Measurements from ENCODE around the gene ATP11A. TPM values are rescaled to one million over a fixed set of nuclear protein-coding genes. Genes with fewer than 3 reads are reported as not detected.

The ATP11A gene
- total RNA-seq, 2 donors from 2014 or later, result 122 to 140 TPM

DNA sequence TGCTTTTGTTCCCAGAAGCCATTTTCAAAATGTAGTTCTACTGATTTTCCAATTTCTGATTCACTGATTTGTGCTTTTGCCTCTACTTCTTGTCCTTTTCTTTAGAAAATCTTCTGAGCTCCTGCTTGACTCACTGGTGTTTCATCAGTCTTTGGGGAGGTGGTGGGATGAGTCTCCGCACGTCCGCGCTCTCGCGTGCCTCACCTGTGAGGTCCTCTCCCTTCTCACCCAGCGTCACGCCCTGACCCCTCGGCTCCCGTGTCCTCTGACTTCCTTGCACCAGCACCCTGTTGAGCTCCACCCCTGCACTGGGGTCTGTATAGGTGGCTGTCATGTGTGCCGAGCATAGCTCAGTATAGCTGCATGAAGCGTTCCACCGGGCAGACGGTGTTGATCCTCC, 226.5 kb downstream of the ATP11A start:
- Histone ChIP-seq H3K4me1 (ENCODE audit: control insufficient read depth, insufficient read depth, low read length) (no peaks in the 10 kb centered on the region), H3K9me3 (ENCODE audit: control insufficient read depth, low read length) (no peaks in the 10 kb centered on the region), H3K27ac (ENCODE audit: low read depth, low read length) (no peak overlapping the region), H3K9ac (ENCODE audit: extremely low read depth, low read length, poor library complexity, severe bottlenecking) (no peak overlapping the region), H3K4me3 (ENCODE audit: low read length) (no peak overlapping the region), H3K36me3 (ENCODE audit: control insufficient read depth, insufficient read depth, low read length) (no peaks in the 10 kb centered on the region), H3K27me3 (ENCODE audit: control insufficient read depth, insufficient read depth, low read length, poor library complexity, severe bottlenecking) (no peaks in the 10 kb centered on the region)
- H3K27ac Mint-ChIP-seq, result no peak overlapping the region
- no peak for DNase-seq
- TF ChIP-seq, protein P1, sequence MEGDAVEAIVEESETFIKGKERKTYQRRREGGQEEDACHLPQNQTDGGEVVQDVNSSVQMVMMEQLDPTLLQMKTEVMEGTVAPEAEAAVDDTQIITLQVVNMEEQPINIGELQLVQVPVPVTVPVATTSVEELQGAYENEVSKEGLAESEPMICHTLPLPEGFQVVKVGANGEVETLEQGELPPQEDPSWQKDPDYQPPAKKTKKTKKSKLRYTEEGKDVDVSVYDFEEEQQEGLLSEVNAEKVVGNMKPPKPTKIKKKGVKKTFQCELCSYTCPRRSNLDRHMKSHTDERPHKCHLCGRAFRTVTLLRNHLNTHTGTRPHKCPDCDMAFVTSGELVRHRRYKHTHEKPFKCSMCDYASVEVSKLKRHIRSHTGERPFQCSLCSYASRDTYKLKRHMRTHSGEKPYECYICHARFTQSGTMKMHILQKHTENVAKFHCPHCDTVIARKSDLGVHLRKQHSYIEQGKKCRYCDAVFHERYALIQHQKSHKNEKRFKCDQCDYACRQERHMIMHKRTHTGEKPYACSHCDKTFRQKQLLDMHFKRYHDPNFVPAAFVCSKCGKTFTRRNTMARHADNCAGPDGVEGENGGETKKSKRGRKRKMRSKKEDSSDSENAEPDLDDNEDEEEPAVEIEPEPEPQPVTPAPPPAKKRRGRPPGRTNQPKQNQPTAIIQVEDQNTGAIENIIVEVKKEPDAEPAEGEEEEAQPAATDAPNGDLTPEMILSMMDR (conservative IDR thresholded peaks at IDR 0.05), result no peak
- H3K4me1 Mint-ChIP-seq, result peaks cover 24% of the 10 kb centered on the region
- no peak overlapping the region for H3K4me3 Mint-ChIP-seq
- peaks cover 2% of the 10 kb centered on the region for H3K9me3 Mint-ChIP-seq
- no peaks in the 10 kb centered on the region for H3K27me3 Mint-ChIP-seq (ENCODE audit: insufficient read depth)
- 96 to 100% methylated on average over 11 to 14 of the region's 14 CpGs for WGBS, 2 experiments (ENCODE audit: insufficient coverage in 1 of 2, insufficient read length in 1 of 2)
- peaks cover 25% of the 10 kb centered on the region for H3K36me3 Mint-ChIP-seq (ENCODE audit: low read depth)

GRCh38 chr13:112917056-112917664, 227.3 kb downstream of the ATP11A start:
- Mint-ChIP-seq H3K4me1 (peaks cover 24% of the 10 kb centered on the region), H3K27ac (no peak overlapping the region), H3K36me3 (ENCODE audit: low read depth) (peaks cover 22% of the 10 kb centered on the region), H3K4me3 (no peak overlapping the region), H3K9me3 (peaks cover 2% of the 10 kb centered on the region), H3K27me3 (ENCODE audit: insufficient read depth) (no peaks in the 10 kb centered on the region)
- WGBS, 2 experiments (ENCODE audit: insufficient coverage in 1 of 2, insufficient read length in 1 of 2), result 90 to 92% methylated on average over 24 to 29 of the region's 29 CpGs
- Histone ChIP-seq H3K9me3 (ENCODE audit: control insufficient read depth, low read length) (no peaks in the 10 kb centered on the region), H3K27ac (ENCODE audit: low read depth, low read length) (no peak overlapping the region), H3K4me1 (ENCODE audit: control insufficient read depth, insufficient read depth, low read length) (no peaks in the 10 kb centered on the region), H3K9ac (ENCODE audit: extremely low read depth, low read length, poor library complexity, severe bottlenecking) (no peak overlapping the region), H3K4me3 (ENCODE audit: low read length) (no peak overlapping the region), H3K36me3 (ENCODE audit: control insufficient read depth, insufficient read depth, low read length) (no peaks in the 10 kb centered on the region), H3K27me3 (ENCODE audit: control insufficient read depth, insufficient read depth, low read length, poor library complexity, severe bottlenecking) (no peaks in the 10 kb centered on the region)
- DNase-seq, result no peak
- TF ChIP-seq, protein P1 (conservative IDR thresholded peaks at IDR 0.05), result no peak

- Histone ChIP-seq H3K36me3 (ENCODE audit: control insufficient read depth, insufficient read depth, low read length) (no peaks in the 10 kb centered on the region), H3K9me3 (ENCODE audit: control insufficient read depth, low read length) (no peaks in the 10 kb centered on the region), H3K4me3 (ENCODE audit: low read length) (no peak overlapping the region), H3K9ac (ENCODE audit: extremely low read depth, low read length, poor library complexity, severe bottlenecking) (no peak overlapping the region), H3K27me3 (ENCODE audit: control insufficient read depth, insufficient read depth, low read length, poor library complexity, severe bottlenecking) (no peaks in the 10 kb centered on the region), H3K4me1 (ENCODE audit: control insufficient read depth, insufficient read depth, low read length) (no peaks in the 10 kb centered on the region), H3K27ac (ENCODE audit: low read depth, low read length) (no peak overlapping the region)
- Mint-ChIP-seq H3K36me3 (ENCODE audit: low read depth) (peaks cover 24% of the 10 kb centered on the region), H3K9me3 (peaks cover 2% of the 10 kb centered on the region), H3K4me1 (peaks cover 24% of the 10 kb centered on the region), H3K27me3 (ENCODE audit: insufficient read depth) (no peaks in the 10 kb centered on the region), H3K4me3 (no peak overlapping the region), H3K27ac (no peak overlapping the region)
- TF ChIP-seq, protein P1 (conservative IDR thresholded peaks at IDR 0.05), result no peak
- no peak for DNase-seq
- WGBS, 2 experiments (ENCODE audit: insufficient coverage in 1 of 2, insufficient read length in 1 of 2), result 97 to 100% methylated on average over 2 to 3 of the region's 3 CpGs
These were observed 227.9 kb downstream of the ATP11A start for GRCh38 chr13:112917737-112918136.

Measured in endodermal cell (in vitro differentiated cells).